K562 (cell line): ENCODE results near the gene ACACB. TPM values are rescaled to one million over a fixed set of nuclear protein-coding genes. Genes with fewer than 3 reads are reported as not detected.

Source experiments
- ADNP ChIP-seq: fragments of 200-800 bp; sonication (Bioruptor generic); IDR thresholded peaks from 2 replicates; pipeline ENCODE4 v1.6.1; 2016; ENCODE audit warnings: missing genetic modification characterization, missing compliant biosample characterization
- ARNT ChIP-seq, 2 experiments: fragments of 450-650 bp; IDR thresholded peaks; 2 replicates each; pipeline ENCODE4 v1.6.1; 2016; ENCODE audit warnings: mild to moderate bottlenecking in 1 of 2
- BCOR ChIP-seq: fragments of 450-650 bp; IDR thresholded peaks from 2 replicates; pipeline ENCODE4 v1.6.1; 2016
- DNMT1 ChIP-seq: fragments of 450-650 bp; IDR thresholded peaks from 2 replicates; pipeline ENCODE4 v1.6.1; 2016; ENCODE audit warnings: antibody characterized with exemption, mild to moderate bottlenecking
- GTF2E2 ChIP-seq: fragments of 200-800 bp; sonication (Bioruptor generic); IDR thresholded peaks from 2 replicates; pipeline ENCODE4 v1.6.1; 2016; ENCODE audit warnings: missing genetic modification characterization, missing compliant biosample characterization
- L3MBTL2 ChIP-seq: fragments of 450-650 bp; IDR thresholded peaks from 2 replicates; pipeline ENCODE4 v1.6.1; 2016; ENCODE audit warnings: mild to moderate bottlenecking, moderate library complexity
- MGA ChIP-seq: fragments of 450-650 bp; IDR thresholded peaks from 2 replicates; pipeline ENCODE4 v1.6.1; 2016; ENCODE audit warnings: mild to moderate bottlenecking, moderate library complexity
- NCOR1 ChIP-seq: fragments of 450-650 bp; IDR thresholded peaks from 2 replicates; pipeline ENCODE4 v1.6.1; 2016; ENCODE audit warnings: mild to moderate bottlenecking, moderate library complexity
- POLR3G ChIP-seq: IDR thresholded peaks from 2 replicates; pipeline ENCODE4 v1.6.1; 2011; ENCODE audit not compliant: insufficient read length, insufficient replicate concordance; ENCODE audit errors: extremely low read depth
- RBM25 ChIP-seq: fragments of 200-400 bp; formaldehyde crosslinking; IDR thresholded peaks from 2 replicates; pipeline ENCODE4 v1.6.1; 2018; ENCODE audit warnings: low read length, low read depth, moderate library complexity; ENCODE audit not compliant: severe bottlenecking
- RBM39 ChIP-seq: fragments of 200-400 bp; formaldehyde crosslinking; optimal IDR thresholded peaks from 2 replicates; pipeline ENCODE3; 2018; ENCODE audit warnings: low read depth, low read length
- SMAD1 ChIP-seq: fragments of 150-350 bp; IDR thresholded peaks from 2 replicates; pipeline ENCODE4 v1.6.1; 2014; ENCODE audit warnings: low read length, low read depth; ENCODE audit not compliant: partially characterized antibody
- SMARCC2 ChIP-seq: fragments of 450-650 bp; IDR thresholded peaks from 2 replicates; pipeline ENCODE4 v1.6.1; 2017; ENCODE audit warnings: antibody characterized with exemption, moderate library complexity, mild to moderate bottlenecking, low read depth
- TAF1 ChIP-seq: IDR thresholded peaks from 2 replicates; pipeline ENCODE4 v1.6.1; 2011; ENCODE audit warnings: mild to moderate bottlenecking, low read length, moderate library complexity; ENCODE audit not compliant: insufficient read depth, control insufficient read depth, severe bottlenecking; ENCODE audit errors: extremely low read depth
- ZBTB17 ChIP-seq: fragments of 450-650 bp; formaldehyde crosslinking; IDR thresholded peaks from 2 replicates; pipeline ENCODE4 v1.4.0; 2020; ENCODE audit warnings: mild to moderate bottlenecking
- ZNF224 ChIP-seq: sonication (generic); formaldehyde crosslinking; IDR thresholded peaks from 2 replicates; pipeline ENCODE4 v1.8.0; 2022; ENCODE audit warnings: mild to moderate bottlenecking, missing genetic modification reagents
- ZNF277 ChIP-seq: fragments of 250-450 bp; sonication (Bioruptor Pico); IDR thresholded peaks from 2 replicates; pipeline ENCODE4 v1.8.0; 2022; ENCODE audit warnings: inconsistent platforms, mild to moderate bottlenecking, moderate library complexity, borderline replicate concordance
- polyA plus RNA-seq, 8 experiments: library from polyadenylated mRNA; depleted of rRNA in 4 of 8; stranded (reverse) in 5 of 8; unstranded in 3 of 8; fragments of >200 nt; fragmentation: Nextera tagmentation in 2 of 8; fragmentation: Illumina TruSeq in 1 of 8; extraction: Ambion mirVana in 2 of 8; extraction: Trizol in 1 of 8; gene quantifications; 2 replicates each; pipeline versions ENCODE4 v1.2.1 to v1.2.3, GENCODE V29; 2011 to 2014; ENCODE audit warnings: inconsistent platforms in 1 of 8, missing spikeins in 1 of 8
- total RNA-seq, 7 experiments: library from RNA; depleted of rRNA in 6 of 7; stranded (reverse); fragments of >200 nt in 6 of 7; fragmentation: Illumina TruSeq in 2 of 7; extraction: Trizol in 2 of 7; gene quantifications; 2 replicates each; pipeline versions ENCODE4 v1.2.1 to v1.2.3, GENCODE V29; 2011 to 2021; ENCODE audit warnings: low replicate concordance in 1 of 7

ACACB gene
- total and polyA plus RNA-seq, 9 of the 15 experiments (the other 6 are each of a cell fraction or from before 2014, with no cell fraction given): 0.10 to 2.5 (median 0.83) TPM

GRCh38 chr12:109292342-109292711 lies 175.9 kb downstream of the ACACB start (continued):
- TF ChIP-seq MGA (no peak), NCOR1 (no peak), RBM25 (peak; percentile 72), ARNT (IDR thresholded peaks at IDR 0.05) (no peak), DNMT1 (no peak), TAF1 (no peak), L3MBTL2 (no peak), SMARCC2 (no peak), ZNF277 (CRISPR knock-in tag) (no peak), GTF2E2 (tag) (no peak), ZBTB17 (CRISPR knock-in tag) (no peak), POLR3G (no peak), ZNF224 (CRISPR knock-in tag) (no peak), SMAD1 (no peak), BCOR (peak; percentile 73), RBM39 (no peak), ADNP (peak; percentile 78)
